Measurements from ENCODE around the gene CDHR1. TPM values are rescaled to one million over a fixed set of nuclear protein-coding genes. Genes with fewer than 3 reads are reported as not detected.

CDHR1 gene
- polyA plus RNA-seq, 3 donors, result not detected

DNA sequence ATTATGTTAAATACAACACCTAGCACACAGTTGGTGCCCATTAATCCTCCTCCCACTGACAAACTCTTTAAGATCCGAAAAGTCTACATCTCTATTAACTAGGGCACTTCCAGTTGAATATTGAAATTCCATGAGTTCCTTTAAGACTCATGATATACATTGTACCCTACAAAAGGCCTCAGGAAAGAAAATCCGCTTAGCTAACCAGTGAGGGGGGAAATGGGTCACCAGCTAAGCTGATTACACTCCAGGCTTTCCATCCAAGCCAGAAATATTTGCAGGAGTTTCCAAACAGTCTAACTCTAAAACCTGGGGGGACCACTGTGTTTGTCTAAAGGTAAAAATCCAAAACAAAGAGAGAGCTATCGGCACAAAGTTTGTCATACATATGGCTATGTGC, 32.3 kb downstream of the CDHR1 start:
- TF ChIP-seq CTCF (IDR thresholded peaks at IDR 0.05), result no peak
- Histone ChIP-seq H3K79me2 (ENCODE audit: insufficient read depth, low read length) (no peaks in the 10 kb centered on the region), H3K4me1 (ENCODE audit: control insufficient read depth in 1 of 2, insufficient read depth in 2 of 2, low read length in 2 of 2) (no peaks in the 10 kb centered on the region), H3K27me3 (ENCODE audit: control insufficient read depth in 2 of 2, insufficient read depth in 2 of 2, low read length in 2 of 2) (no peaks in the 10 kb centered on the region), H2AFZ (ENCODE audit: insufficient read depth, low read depth, low read length, poor library complexity, severe bottlenecking) (no peak overlapping the region), H3K9me3 (replicated peaks in 1 of 2; ENCODE audit: control insufficient read depth in 1 of 2, insufficient read depth in 1 of 2, low read length in 2 of 2) (no peaks in the 10 kb centered on the region), H3K4me3 (replicated peaks in 1 of 3; ENCODE audit: low read depth in 2 of 3, low read length in 3 of 3) (no peak overlapping the region), H3K9ac (ENCODE audit: insufficient read depth, low read length, poor library complexity, severe bottlenecking) (no peak overlapping the region), H3K4me2 (replicated peaks; ENCODE audit: extremely low read depth, low read length, poor library complexity, severe bottlenecking) (no peak overlapping the region), H3K36me3 (replicated peaks in 1 of 2; ENCODE audit: control insufficient read depth in 1 of 2, insufficient read depth in 2 of 2, low read length in 2 of 2) (no peaks in the 10 kb centered on the region), H3K27ac (ENCODE audit: low read depth in 1 of 2, low read length in 2 of 2) (no peak overlapping the region), H4K20me1 (ENCODE audit: insufficient read depth, low read length) (no peaks in the 10 kb centered on the region)
- WGBS (ENCODE audit: insufficient coverage), result 80% methylated on average over 1 of the region's 3 CpGs
- no peak for DNase-seq
- Mint-ChIP-seq H3K4me1 (no peaks in the 10 kb centered on the region), H3K36me3 (no peaks in the 10 kb centered on the region), H3K4me3 (no peak overlapping the region), H3K27me3 (ENCODE audit: low read depth in 3 of 3) (peaks cover 3 to 6% (median 6%) of the 10 kb centered on the region in 3 donors), H3K27ac (no peak overlapping the region), H3K9me3 (peaks cover 0 to 7% (median 0%) of the 10 kb centered on the region in 7 donors)
- intact Hi-C loops (cut with micrococcal nuclease), result no loop called here

DNA sequence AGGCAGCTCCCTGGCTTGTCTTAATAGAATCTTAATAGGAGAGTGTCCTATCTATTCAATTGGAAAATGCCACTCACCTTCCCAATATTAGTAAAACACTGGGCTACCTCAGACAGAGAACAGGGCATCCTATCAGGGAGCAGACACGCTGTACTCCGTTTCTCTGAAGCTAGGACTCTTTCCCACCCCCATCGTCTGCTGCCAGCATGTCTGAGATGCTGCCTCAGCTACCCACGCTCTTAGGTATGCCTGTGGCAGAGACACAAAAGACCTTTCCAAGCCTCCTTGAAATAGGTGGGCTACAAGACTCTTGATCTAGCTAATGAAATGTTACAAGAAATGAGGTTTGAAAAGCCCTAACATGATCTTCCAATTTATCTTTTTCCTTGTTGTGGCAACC, 33.5 kb downstream of the CDHR1 start:
- no peaks in the 10 kb centered on the region for H3K9me3 ChIP-seq (replicated peaks in 1 of 2; ENCODE audit: control insufficient read depth in 1 of 2, insufficient read depth in 1 of 2, low read length in 2 of 2)
- no peak for DNase-seq
- H3K36me3 Mint-ChIP-seq, result no peaks in the 10 kb centered on the region
- H3K27ac ChIP-seq (ENCODE audit: low read depth in 1 of 2, low read length in 2 of 2), result no peak overlapping the region
- TF ChIP-seq CTCF (IDR thresholded peaks at IDR 0.05), result no peak
- no peaks in the 10 kb centered on the region for H3K27me3 ChIP-seq (ENCODE audit: control insufficient read depth in 2 of 2, insufficient read depth in 2 of 2, low read length in 2 of 2)
- no peaks in the 10 kb centered on the region for H3K4me1 ChIP-seq (ENCODE audit: control insufficient read depth in 1 of 2, insufficient read depth in 2 of 2, low read length in 2 of 2)
- 44% methylated on average over 2 of the region's 4 CpGs for WGBS (ENCODE audit: insufficient coverage)
- no peak overlapping the region for H3K4me3 ChIP-seq (replicated peaks in 1 of 3; ENCODE audit: low read depth in 2 of 3, low read length in 3 of 3)
- no peak overlapping the region for H3K27ac Mint-ChIP-seq
- H3K4me3 Mint-ChIP-seq, result no peak overlapping the region
- no peaks in the 10 kb centered on the region for H3K79me2 ChIP-seq (ENCODE audit: insufficient read depth, low read length)
- peaks cover 3 to 7% (median 6%) of the 10 kb centered on the region in 3 donors for H3K27me3 Mint-ChIP-seq (ENCODE audit: low read depth in 3 of 3)
- H3K36me3 ChIP-seq (replicated peaks in 1 of 2; ENCODE audit: control insufficient read depth in 1 of 2, insufficient read depth in 2 of 2, low read length in 2 of 2), result no peaks in the 10 kb centered on the region
- no peak overlapping the region for H3K4me2 ChIP-seq (replicated peaks; ENCODE audit: extremely low read depth, low read length, poor library complexity, severe bottlenecking)
- no peak overlapping the region for H2AFZ ChIP-seq (ENCODE audit: insufficient read depth, low read depth, low read length, poor library complexity, severe bottlenecking)
- H3K9me3 Mint-ChIP-seq, result peaks cover 0 to 7% (median 0%) of the 10 kb centered on the region in 7 donors
- no peaks in the 10 kb centered on the region for H4K20me1 ChIP-seq (ENCODE audit: insufficient read depth, low read length)
- H3K9ac ChIP-seq (ENCODE audit: insufficient read depth, low read length, poor library complexity, severe bottlenecking), result no peak overlapping the region
- no peaks in the 10 kb centered on the region for H3K4me1 Mint-ChIP-seq
- intact Hi-C loops (cut with micrococcal nuclease), result no loop called here

Data from CD14-positive monocyte (primary cell).